NCI-H146 treated with DMSO at 0.1 percent for 48 hours (cell line): ENCODE measurements around the gene RSRC2.
A peak's percentile ranks its signal among the peaks of the same experiment; 100 is the strongest.
"Not testable (repeated sequence)": the region's sequence is repeated elsewhere in the genome, so short reads cannot be mapped to it uniquely, and the experiment has no call there.

Experiments
- DNase-seq: peaks from one replicate; lab custom pipeline; 2025; ENCODE audit not compliant: unreplicated experiment; lab: John Stamatoyannopoulos, UW

The RSRC2 gene

DNA sequence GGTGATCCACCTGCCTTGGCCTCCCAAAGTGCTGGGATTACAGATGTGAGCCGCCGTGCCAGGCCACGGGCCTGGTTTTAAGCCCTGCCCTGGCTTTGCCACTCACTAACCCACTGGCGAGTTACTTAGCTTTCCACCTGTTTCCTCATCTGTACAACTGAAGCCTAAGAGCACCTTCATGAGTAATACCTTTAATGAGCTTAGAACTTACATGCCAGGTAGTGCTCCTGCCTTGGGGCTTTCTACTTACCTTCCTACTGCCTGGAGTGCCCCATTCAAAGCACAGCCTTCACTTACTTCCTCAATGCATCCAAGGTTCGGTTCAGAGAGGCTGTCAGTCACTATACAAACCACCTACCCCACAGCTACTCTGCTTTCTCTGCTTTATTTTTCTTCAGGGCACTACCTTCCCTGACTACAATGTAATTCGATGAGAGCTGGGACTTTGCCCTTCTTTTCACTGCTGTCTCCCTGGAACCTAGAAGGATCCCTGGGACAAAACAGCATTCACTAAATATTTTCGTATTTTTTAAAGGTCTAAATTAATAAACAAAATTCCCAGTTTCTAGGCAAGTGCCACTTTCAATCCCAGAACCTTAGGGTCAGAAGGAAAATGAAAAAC, 39.8 kb downstream of the RSRC2 start:
- DNase-seq, result no peak

- DNase-seq, result not testable (repeated sequence)
These were observed 40.4 kb downstream of the RSRC2 start for GRCh38 chr12:122486360-122486759.

DNA sequence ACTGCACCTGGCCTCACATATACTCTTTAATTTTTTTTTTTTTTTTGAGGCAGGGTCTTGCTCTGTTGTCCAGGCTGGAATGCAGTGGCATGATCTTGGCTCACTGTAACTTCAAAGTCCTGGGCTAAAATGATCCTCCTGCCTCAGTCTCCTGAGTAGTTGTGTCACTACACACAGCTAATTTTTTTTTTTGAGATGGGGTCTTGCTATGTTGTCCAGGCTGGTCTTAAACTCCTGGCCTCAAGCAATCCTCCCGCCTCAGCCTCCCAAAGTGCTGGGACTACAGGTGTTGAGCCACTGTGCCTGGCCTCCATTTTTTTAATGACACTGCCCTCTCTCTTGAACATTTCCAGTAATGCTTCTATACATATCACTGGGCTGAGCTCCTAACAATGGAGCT, 42.4 kb downstream of the RSRC2 start:
- not testable (repeated sequence) for DNase-seq

DNA sequence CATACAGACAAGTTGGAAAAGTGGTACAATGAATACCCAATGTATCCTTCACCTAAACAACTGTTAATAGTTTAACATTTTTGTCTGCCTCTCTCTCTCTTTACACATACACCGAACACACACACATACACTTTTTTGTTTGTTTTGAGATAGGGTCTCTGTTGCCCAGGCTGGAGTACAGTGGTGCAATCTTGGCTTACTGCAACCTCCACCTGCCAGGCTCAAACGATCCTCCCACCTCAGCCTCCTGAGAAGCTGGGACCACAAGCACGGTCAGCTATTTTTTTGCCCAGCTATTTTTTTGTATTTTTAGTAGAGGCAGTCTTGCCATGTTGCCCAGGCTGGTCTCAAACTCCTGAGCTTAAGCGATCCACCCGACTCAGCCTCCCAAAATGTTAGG, 42.8 kb downstream of the RSRC2 start:
- no peak for DNase-seq

DNA sequence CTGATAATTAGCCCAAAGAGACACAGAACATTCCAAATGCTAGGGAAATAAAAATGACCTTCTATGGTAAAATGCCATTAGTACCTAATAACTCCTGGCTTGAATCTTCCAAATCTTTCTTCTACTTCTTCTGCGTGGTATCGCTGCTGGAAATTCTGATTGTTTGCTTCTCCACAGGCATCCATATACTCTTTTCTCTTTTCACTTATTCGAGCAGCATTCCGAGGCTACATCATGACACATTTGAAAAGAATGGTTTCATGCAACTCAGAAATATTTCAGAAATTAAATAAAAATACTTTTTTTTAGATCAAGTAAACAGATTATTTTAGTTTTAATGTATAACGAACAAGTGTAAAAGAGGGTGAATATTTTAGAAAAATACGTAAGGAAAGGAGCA, 44.9 kb downstream of the RSRC2 start:
- no peak for DNase-seq

GRCh38 chr12:122480753-122481152, 46.0 kb downstream of the RSRC2 start:
- no peak for DNase-seq

GRCh38 chr12:122474324-122474716, 52.4 kb downstream of the RSRC2 start:
- DNase-seq, result no peak

GRCh38 chr12:122473543-122474323, 53.0 kb downstream of the RSRC2 start:
- no peak for DNase-seq

- DNase-seq, result peak; percentile 41
These were observed 55.2 kb downstream of the RSRC2 start for GRCh38 chr12:122471324-122472226.

GRCh38 chr12:122470576-122470975, 56.2 kb downstream of the RSRC2 start:
- not testable (repeated sequence) for DNase-seq

DNA sequence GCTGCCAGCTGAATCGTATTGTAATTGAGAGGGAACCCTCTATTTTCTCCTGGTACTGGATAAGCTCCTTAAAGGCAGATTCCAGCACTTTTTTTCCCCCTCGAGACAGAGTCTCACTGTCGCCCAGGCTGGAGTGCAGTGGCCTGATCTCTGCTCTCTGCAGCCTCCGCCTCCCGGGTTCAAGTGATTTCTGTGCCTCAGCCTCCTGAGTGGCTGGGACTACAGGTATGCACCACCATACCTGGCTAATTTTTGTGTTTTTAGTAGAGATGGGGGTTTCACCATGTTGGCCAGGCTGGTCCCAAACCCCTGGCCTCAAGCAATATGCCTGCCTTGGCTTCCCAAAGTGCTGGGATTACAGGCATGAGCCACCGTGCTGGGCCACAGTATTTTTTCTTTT, 56.9 kb downstream of the RSRC2 start:
- not testable (repeated sequence) for DNase-seq

GRCh38 chr12:122467983-122468382, 58.8 kb downstream of the RSRC2 start:
- no peak for DNase-seq

DNA sequence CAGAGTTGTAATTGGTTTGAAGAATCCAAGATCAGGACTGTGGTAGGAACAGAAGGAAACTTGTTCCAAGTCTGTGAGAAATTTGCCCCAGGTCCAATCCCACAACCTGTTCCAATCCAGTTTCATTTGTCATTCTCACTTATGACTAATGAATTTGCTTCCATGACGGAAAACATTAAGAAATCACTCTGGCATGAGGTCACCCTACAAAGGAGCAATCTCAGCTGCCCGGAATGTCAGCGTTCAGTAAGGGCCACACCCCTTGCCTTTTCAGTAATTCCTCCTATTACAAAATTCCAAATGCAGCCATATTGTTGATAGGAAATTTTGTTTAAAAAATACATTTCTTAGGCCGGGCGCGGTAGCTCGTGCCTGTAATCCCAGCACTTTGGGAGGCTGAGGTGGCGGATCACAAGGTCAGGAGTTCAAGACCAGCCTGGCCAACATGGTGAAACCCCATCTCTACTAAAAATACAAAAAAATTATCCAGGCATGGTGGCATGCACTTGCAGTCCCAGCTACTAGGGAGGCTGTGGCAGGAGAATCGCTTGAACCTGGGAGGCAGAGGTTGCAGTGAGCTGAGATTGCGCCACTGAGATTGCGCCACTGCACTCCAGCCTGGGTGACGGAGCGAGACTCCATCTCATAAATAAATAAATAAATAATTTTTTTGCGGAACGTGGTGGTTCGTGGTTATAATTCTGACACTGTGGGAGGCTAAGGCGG, 62.3 kb downstream of the RSRC2 start:
- DNase-seq, result not testable (repeated sequence)

GRCh38 chr12:122460641-122461040, 66.1 kb downstream of the RSRC2 start:
- no peak for DNase-seq

DNA sequence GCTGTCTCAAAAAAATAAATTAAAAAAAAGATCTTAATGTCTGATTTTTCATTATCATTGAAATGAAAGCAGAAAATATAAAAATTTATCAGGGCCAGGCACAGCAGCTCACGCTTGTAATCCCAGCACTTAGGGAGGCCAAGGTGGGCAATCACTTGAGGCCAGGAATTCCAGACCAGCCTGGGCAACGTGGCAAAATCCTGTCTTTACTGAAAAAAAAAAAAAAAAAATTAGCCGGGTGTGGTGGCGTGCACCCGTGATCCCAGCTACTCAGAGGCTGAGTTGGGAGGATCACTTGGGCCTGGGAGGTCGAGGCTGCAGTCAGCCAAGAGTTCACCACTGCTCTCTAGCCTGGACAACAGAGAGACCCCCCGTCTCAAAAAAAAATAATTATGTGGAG, 66.7 kb downstream of the RSRC2 start:
- no peak for DNase-seq

DNA sequence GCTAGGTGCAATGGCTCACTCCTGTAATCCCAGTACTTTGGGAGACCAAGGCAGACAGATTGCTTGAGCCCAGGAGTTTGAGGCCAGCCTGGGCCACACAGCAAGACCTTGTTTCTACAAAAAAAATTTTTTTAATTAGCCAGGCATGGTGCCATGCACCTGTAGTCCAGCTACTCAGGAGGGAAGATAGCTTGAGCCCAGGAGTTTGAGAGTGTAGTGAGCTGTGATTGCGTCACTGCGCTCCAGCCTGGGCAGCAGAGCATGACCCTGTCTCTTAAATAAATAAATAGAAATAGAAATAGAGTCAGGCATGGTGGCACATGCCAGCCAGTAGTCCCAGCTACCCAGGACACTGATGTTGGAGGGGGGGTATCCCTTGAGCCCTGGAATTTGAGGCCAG, 67.5 kb downstream of the RSRC2 start:
- DNase-seq, result no peak

DNA sequence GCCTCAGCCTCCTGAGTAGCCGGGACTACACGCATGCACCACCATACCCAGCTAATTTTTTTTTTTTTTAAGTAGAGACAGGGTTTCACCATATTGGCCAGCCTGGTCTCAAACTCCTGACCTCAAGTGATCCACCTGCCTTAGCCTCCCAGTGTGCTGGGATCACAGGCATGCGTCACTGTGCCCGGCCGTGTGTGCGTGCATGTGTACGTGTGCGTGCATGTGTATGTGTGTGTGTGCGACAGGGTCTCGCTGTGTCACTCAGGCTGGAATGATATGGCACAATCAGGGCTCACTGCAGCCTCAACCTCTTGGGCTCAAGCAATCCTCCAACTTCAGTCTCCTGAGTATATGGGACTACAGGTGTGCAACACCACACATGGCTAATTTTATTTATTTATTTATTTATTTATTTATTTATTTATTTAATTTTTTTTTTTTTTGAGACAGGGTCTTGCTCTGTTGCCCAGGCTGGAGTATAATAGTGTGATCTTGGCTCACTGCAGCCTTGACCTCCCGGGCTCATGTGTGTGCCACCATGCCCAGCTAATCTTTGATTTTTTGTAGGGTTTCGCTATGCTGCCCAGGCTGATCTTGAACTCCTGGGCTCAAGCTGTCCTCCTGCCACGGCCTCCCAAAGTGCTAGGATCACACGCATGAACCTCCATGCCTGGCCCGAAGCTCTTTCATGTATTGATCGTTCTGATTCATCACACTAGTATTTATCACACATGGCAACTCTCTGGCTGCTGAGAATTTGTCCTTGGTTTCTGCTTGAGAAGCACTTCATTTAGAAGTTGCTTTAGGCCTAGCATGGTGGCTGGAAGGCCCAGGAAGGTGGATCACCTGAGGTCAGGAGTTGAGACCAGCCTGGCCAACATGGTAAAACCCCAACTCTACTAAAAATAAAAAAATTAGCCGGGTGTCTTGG, 68.4 kb downstream of the RSRC2 start:
- no peak for DNase-seq

DNA sequence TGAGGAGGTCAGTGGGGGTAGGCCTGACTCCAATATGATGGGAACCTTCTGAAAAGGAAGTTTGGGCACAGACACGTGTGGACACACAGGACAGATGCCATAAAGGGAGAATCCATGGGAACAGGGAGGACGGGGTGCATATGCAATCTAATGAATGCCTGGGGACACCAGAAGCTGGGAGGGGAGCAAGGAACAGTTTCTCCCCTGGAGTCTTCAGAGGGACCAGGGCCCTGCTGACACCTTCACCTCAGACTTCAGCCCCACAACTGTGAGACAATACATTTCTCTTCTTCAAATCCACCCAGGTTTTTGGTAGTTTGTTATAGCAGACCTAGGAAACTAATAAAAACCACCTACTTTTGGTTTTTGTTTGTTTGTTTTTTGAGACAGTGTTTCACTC, 69.1 kb downstream of the RSRC2 start:
- DNase-seq, result no peak

GRCh38 chr12:122454739-122455138, 72.0 kb downstream of the RSRC2 start:
- no peak for DNase-seq

GRCh38 chr12:122454250-122454721, 72.5 kb downstream of the RSRC2 start:
- DNase-seq, result no peak
